HG02840 (cell line): ENCODE measurements around the gene TVP23A.
"Not testable (repeated sequence)": the region's sequence is repeated elsewhere in the genome, so short reads cannot be mapped to it uniquely, and the experiment has no call there.

ENCODE experiments used
- ATAC-seq: cut with Tn5 transposase; IDR thresholded peaks from one replicate; pipeline ENCODE4 v1.9.1; 2021; ENCODE audit warnings: mild to moderate bottlenecking, moderate library complexity, moderate number of reproducible peaks; ENCODE audit not compliant: unreplicated experiment, low FRiP score

TVP23A gene

DNA sequence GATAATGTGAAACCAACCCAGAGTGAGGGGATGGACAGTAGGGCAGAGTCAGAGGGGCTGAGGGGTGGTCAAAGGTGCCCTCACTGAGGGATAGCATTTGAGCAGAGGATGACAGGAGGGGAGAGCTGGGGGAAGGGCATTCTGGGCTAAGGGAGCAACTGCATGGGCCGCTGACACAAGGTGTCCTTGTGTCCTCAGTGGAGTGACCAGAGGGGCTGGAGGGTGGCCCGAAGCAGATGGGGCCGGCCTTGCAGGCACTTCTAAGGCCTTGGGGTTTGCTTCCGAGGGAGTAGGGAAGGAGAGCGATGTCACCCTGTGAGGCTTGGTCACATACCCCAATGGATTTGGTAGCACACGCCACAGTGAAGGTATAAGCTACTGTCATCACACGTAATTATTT is 64.9 kb downstream of the TVP23A start:
- no peak for ATAC-seq

DNA sequence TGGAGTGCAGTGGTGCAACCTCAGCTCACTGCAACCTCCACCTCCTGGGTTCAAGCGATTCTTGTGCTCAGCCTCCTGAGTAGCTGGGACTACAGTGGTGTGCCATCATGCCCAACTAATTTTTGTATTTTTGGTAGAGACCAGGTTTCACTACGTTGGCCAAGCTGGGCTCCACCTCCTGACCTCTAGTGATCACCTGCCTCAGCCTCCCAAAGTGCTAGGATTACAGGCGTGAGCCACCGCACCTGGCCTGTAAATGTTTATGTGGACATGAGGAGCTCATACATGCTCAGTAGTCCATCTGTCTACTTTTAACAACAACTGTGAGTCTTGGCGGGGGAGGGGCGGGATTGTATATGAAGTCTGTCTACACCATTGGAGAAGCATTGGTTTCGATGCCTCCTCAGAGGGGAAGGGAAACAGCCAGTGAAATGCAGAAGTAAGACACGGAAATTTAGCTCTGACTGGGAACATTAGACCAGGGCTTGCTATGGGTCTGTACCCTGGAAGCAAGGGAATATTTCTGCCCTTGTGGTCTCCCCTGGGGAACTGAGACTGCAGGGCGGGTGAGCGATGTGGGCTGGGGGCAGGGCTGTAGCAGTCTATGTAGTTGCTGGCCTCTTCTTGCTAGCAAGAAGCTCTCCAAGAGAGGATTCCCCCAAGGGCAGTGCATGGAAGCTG is 65.6 kb downstream of the TVP23A start:
- no peak for ATAC-seq

DNA sequence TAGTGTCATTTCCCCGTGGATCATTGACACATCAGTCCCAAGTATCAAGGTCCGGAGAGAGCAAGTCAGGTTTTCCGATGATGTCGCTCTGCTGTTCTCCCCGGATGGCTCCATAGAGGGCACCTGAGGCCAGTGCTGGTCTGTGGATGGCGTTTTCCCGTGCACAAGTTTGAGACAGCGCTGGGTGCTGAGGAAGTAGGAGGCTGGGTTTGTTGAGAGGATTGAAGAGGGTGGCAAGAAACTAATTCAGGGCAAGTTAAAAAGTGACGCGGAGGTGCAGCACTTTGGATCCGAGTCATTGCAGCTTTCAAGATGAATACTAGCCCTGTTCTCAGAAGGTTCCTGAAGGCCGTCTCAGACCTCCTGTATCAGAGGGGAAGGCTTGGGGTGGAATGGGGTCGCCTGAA is 67.3 kb downstream of the TVP23A start:
- no peak for ATAC-seq

DNA sequence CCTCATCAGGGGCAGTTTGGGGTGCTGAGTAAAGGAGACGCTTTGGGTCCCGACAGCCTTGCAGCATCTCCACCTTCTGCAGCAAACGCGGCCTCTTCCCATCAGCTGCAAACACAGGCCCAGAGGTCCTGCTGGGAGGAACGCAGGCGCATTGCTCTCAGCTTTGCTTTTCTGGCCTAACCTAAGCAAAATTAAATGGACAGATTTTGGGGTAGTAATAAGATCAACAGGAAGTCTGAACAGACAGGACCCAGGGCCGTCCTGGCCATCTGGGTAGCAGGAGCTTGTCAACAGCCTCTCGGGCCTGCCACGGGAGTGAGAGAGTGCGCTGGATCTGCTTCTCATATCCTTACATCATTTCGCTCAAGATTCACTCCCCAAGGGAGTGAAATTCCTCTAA is 67.8 kb downstream of the TVP23A start:
- no peak for ATAC-seq

DNA sequence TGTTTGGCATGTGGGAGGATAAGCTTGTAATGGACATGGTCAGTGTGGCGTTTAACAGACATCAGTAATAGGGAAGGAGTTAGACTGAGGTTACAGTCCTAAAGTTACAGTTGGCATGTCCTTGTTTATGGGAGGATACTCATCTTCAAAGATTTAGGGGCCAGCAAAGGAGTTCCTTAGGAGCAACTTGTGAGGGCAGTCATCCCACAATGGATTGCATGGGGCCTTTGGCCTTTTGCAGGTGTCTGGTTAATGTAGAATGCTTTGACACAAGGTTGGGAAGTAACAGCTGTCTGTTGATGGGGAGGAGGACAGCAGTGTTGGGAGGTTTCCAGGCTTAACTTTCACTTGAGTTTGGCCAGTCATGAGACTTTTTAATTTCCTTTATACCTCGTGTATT is 72.8 kb downstream of the TVP23A start:
- no peak for ATAC-seq

GRCh38 chr16:10744370-10745030 is 74.1 kb downstream of the TVP23A start:
- no peak for ATAC-seq

GRCh38 chr16:10743610-10744369 is 74.8 kb downstream of the TVP23A start, which contains the start of gene NUBP1:
NUBP1 (plus strand) TSS chr16:10743842; CDS start chr16:10743864, 22 bp downstream.
- peak; percentile 71 for ATAC-seq

- ATAC-seq, result no peak
These were observed 75.4 kb downstream of the TVP23A start for GRCh38 chr16:10743227-10743609.

DNA sequence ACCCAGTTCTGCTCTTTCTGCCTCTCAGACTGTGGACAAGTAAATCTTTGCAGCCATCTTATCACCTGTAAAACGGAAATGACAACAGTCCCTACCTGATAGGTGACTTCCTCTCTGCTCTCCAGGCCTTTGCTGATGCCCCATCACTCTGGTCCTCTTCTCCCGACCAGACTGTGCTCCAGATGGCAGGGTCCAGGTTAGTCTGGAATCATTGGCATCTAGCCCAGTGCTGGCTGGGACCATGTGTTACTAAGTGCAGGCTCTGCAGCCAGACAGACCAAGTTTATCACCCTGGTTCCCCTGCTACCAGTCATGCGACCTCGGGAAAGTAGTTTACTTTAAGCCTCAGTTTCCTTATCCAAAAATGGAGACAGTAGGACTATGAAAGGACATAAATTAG is 76.8 kb downstream of the TVP23A start:
- ATAC-seq, result no peak

DNA sequence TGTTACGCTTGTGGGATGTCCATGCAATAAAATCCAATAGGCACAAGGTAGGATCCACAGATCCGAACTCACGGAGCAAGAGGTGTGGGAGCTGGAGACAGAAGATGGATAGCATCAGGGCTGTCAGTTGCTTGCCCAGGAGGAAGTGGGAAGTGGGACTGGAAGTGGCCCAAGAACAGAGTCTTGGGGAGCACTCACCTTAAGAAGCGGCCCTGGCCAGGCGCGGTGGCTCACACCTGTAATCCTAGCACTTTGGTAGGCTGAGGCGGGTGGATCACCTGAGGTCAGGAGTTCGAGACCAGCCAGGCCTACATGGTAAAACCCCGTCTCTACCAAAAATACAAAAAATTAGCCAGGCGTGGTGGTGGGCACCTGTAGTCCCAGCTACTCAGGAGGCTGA is 77.3 kb downstream of the TVP23A start:
- ATAC-seq, result not testable (repeated sequence)

DNA sequence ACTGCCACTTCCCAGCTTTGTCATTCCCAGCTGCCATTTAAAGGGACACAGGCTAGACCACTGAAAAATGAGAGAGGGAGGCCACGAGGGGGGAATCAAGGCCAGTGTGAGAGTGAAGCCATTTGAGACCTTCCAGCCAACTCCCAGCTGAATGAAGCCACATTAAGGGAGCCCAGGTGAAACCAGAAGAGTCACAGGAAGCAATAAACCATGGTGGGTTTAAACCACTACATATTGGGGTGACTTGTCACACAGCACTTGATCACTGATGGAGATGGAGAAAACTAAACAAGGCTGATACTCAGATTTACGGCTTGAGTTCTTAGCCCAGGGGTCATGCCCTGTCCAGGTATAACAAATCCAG is 77.8 kb downstream of the TVP23A start:
- no peak for ATAC-seq

- ATAC-seq, result no peak
These were observed 78.4 kb downstream of the TVP23A start for GRCh38 chr16:10740000-10740844.

- peak; percentile 55 for ATAC-seq
These were observed 80.1 kb downstream of the TVP23A start for GRCh38 chr16:10738231-10739077.

- ATAC-seq, result no peak
These were observed 81.4 kb downstream of the TVP23A start for GRCh38 chr16:10737068-10737625.

GRCh38 chr16:10731790-10732189 is 86.8 kb downstream of the TVP23A start:
- ATAC-seq, result no peak

DNA sequence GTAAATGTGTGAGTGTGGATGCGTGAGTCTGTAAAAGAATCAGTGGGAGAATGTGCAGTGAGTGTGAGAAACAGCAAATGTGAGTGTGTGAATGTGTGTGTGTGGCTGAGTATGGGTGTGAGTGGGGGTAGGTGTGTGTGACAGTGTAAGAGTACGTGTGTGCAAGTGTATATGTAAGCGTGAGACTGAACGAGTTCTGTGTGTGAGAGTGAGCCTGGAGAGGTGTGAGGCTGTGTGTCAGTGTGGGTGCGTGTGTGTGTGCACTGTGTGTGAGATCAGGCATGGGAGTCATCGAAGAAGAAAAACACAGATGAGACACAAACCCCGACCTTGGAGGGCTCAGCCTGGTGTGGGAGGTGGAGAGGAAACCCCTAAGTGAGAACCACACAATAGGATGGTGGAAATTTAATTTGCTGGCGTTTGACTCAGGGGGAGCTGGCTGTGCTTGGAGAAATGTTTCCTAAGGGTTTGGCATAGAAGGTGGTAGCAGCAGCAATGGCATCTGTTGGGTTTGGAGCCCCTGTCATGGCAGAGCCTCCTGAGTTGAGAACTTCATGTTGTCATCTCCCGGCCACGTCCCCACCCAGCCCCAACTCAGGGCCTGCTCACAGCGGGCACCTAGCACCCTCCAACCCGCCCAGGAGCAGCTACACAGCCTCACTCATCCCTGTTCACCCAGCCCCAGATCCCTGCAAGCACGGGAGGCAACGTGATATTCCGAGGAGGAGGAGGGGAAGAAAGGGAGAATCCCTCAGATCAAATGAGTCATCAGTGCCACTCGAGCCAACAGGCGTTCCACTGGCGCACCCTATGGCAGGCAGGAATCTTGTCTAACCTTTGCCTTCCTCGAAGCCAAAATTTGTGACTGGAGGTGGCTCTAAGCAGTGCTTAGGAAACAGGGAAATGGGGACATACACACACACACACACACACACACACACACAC is 89.2 kb downstream of the TVP23A start:
- ATAC-seq, result no peak

GRCh38 chr16:10728003-10728887 is 90.3 kb downstream of the TVP23A start:
- ATAC-seq, result no peak
